IPS-18c (cell line): Measurements from ENCODE around the gene ARRB2.

ENCODE experiments used
- H3K4me3 ChIP-seq: 2 replicates; pipeline ENCODE4 v1.7.0; 2013; ENCODE audit warnings: low read depth, mild to moderate bottlenecking, low read length, moderate library complexity; ENCODE audit not compliant: insufficient read depth
- H3K9me3 ChIP-seq: one replicate; pipeline ENCODE4 v1.6.1; 2013; ENCODE audit warnings: mild to moderate bottlenecking, low read length, moderate library complexity; ENCODE audit not compliant: control insufficient read depth, insufficient read depth

The ARRB2 gene

DNA sequence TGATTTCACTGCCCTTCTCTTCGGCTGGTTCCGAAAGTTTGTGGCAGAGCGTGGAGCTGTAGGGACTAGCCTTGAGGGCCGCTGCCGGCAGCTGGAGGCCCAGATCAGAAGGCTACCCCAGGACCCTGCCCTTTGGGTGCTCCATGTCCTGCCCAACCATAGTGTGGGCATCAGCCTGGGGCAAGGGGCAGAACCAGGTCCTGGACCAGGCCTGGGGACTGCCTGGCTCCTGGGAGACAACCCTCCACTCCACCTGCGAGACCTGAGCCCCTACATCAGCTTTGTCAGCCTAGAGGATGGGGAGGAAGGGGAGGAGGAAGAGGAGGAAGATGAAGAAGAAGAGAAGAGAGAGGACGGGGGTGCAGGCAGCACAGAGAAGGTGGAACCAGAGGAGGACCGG lies 30.2 kb downstream of the ARRB2 start:
- no peak overlapping the region for H3K4me3 ChIP-seq
- peaks cover 2% of the 10 kb centered on the region for H3K9me3 ChIP-seq

DNA sequence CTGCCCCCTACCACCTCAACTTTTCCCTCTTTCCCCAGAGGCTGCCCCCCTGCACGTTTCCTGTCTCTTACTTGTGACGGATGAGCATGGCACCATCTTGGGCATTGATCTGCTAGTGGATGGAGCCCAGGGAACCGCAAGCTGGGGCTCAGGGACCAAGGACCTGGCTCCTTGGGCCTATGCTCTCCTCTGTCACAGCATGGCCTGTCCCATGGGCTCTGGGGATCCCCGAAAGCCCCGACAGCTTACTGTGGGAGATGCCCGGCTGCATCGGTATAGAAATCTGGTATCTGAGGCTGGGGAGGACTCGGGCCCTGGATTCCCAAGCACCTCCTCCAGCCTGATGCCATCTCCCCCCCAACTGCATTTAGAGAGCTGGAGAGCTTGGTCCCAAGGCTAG lies 31.1 kb downstream of the ARRB2 start:
- peaks cover 2% of the 10 kb centered on the region for H3K9me3 ChIP-seq
- H3K4me3 ChIP-seq: no peak overlapping the region

DNA sequence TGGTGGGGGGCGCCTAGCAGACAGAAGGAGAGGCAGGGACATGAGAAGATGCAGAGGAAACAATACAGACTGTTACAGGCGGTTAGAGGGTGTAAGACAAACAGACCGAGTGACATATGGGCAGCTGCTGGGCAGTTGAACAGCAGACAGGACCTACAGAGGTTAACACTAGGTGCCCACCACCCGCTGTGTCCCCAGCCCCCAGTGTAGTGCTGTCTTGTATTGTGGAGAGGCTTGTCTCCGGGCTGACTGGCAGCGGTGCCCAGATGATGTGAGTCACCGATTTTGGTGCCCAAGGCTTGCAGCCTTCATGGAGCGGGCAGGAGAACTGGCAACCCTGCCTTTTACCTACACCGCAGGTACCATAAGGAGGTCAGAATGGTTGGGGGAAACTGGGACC lies 31.7 kb downstream of the ARRB2 start:
- H3K4me3 ChIP-seq: no peak overlapping the region
- H3K9me3 ChIP-seq: peaks cover 2% of the 10 kb centered on the region

DNA sequence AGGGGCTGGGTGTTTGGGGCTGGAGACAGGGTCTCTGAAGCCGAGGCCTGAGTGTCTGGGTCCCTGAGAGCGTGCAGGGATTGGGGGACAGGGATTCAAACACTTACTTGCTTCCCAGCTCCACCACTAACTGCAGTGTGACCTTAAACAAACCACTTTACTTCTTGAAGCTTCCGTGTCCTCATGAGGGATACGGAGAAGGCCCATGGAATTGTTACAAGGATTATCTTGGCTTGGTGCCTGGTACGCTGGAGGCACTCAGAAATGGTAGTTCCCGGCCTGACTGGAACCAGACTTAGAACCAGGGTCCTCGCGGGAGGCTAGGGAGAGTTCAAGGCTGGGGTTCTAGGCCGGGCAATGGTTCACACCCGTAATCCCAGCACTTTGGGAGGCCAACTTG lies 32.2 kb downstream of the ARRB2 start:
- H3K4me3 ChIP-seq: no peak overlapping the region
- peaks cover 2% of the 10 kb centered on the region for H3K9me3 ChIP-seq

DNA sequence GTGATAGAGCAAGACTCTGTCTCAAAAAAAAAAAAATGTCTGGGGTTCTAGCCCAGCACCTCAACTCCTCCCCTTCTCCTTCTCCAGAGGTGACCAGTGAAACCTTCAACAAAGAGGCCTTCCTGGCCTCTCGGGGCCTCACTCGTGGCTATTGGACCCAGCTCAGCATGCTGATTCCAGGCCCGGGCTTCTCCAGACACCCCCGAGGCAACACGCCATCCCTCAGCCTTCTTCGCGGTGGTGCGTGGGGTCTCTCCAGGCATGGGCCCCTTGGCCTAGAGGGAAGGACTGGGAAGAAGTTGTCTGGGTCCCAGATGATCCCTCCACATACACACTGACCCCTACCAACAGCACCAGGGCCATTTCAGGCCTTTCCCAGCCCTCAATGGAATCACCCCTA lies 32.8 kb downstream of the ARRB2 start:
- Histone ChIP-seq H3K9me3 (peaks cover 2% of the 10 kb centered on the region), H3K4me3 (no peak overlapping the region)

DNA sequence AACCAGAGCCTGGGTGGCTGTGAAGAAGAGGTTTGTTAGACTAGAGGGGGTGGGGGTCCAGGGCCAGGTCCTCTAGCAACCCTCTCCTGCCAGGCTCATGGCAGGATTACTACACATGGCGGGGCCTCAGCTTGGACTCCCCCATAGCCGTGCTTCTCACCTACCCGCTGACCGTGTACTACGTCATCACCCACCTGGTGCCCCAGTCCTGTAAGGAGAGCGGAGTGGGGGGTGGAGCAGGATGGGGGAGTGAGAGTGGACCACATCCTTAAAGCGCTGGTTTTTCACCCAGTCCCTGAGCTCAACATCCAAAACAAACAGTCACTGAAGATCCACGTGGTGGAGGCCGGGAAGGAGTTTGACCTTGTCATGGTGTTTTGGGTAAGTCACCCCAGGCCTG lies 33.5 kb downstream of the ARRB2 start:
- H3K4me3 ChIP-seq: no peak overlapping the region
- peaks cover 2% of the 10 kb centered on the region for H3K9me3 ChIP-seq

DNA sequence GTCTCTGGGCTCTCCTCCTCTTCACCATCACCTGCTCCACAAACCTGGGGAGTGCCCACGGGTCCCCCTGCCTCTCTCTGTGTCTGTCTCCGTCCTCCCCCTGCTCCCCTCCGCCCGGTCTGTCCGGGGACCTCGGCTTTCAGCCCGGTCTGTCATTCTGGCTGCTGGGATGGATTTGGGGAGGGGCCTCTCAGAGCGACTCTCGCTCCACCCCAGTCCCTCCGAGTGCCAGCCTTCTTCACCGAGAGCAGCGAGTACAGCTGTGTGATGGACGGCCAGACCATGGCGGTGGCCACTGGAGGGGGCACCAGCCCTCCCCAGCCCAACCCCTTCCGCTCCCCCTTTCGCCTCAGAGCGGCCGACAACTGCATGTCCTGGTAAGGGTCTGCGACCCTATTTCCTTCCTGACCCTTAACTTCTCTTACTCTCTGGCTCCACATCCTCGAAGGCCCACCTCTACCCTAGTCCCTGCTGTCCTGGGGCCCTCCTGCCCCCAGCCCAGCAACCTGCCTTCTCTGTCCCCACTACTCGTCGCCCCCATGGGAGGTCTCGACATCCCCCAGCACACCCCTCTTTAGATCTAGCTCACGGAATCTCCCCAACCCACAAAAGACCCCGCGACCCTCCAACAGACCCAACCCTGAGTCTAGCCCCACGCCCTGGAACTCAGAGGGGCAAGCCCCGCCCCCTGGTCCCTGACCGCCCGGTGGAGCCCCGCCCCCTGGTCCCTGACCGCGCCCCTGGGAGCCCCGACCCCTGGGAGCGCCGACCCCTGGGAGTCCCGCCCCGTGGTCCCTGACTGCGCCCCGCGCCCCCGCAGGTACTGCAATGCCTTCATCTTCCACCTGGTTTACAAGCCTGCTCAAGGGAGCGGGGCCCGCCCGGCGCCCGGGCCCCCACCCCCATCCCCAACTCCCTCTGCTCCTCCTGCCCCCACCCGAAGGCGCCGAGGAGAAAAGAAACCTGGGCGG lies 34.9 kb downstream of the ARRB2 start:
- no peaks in the 10 kb centered on the region for H3K9me3 ChIP-seq
- H3K4me3 ChIP-seq: peak overlapping the region; percentile 56

DNA sequence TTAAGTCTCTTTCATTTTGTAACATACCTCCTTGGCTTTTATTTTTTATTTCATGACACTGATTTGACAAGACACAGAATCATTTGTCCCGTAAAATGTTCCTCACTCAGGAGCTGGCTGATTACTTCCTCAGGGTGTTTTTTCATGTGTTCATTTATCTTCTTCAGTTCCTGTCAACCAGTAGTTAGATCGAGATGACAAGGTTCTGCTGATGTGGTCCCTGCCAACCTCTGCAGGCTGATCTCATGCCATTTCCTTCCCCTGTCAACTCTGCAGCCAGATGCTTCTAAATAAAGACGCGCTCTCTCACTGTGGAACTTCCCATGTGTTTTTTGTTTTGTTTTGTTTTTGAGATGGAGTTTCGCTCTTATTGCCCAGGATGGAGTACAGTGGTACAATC lies 37.4 kb downstream of the ARRB2 start:
- H3K4me3 ChIP-seq: no peak overlapping the region

DNA sequence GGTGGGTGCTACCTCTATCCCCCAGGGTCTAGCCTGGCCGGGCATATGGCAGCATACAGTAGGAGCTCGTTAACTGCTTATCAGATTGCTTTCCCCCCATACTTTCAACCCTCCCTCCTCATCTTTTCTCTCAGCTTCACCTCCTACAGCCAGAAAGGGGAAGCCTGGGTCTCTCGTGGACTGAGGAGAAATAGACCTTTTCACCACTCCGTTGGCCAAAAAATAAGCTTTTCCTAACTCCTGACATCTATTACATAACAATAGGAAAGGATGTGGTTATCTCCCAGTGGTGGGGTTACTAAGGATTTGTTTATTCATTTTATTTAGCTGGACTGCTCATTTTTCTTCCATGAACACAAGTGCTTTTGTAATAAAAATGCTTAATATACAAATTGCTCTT lies 38.3 kb downstream of the ARRB2 start:
- no peaks in the 10 kb centered on the region for H3K9me3 ChIP-seq
- H3K4me3 ChIP-seq: no peak overlapping the region

More for the DNA sequence above, 37.4 kb downstream of the ARRB2 start:
- H3K9me3 ChIP-seq: no peaks in the 10 kb centered on the region

DNA sequence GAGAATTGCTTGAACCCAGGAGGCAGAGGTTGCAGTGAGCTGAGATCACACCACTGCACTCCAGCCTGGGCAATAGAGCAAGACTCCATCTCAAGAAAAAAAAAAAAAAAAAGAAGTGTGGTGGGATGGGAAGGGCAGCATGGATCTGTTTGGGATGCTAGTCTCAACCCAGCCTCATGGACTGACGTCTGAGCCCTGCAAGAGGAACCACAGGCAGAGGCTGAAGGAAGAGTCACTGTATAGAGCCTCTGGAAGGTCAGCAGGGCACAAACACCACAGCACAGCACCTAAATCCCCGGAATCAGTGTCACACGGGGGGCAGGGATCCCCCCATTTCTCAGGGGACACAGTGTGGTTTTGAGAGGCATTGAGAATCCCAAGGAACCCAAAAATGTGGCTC lies 40.2 kb downstream of the ARRB2 start:
- H3K4me3 ChIP-seq: no peak overlapping the region
- no peaks in the 10 kb centered on the region for H3K9me3 ChIP-seq

DNA sequence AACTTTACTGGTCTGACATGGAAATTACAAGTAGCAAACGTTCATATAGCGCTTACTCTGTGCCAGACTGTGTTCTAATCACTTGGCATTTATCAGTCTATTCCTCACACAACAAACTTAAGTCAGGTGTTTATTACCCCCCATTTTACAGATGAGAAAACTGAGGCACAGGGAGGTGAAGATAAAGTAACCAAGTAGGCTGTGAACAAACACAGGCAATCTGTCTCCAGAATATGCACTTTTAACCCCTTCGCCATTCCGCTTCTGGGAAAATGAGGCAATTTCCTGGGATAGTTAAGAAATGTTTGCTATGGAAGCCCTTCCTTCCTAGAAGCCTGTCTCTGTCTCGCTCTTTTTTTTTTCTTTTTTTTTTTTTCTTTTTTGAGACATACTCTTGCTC lies 41.5 kb downstream of the ARRB2 start:
- Histone ChIP-seq H3K4me3 (no peak overlapping the region), H3K9me3 (no peaks in the 10 kb centered on the region)

DNA sequence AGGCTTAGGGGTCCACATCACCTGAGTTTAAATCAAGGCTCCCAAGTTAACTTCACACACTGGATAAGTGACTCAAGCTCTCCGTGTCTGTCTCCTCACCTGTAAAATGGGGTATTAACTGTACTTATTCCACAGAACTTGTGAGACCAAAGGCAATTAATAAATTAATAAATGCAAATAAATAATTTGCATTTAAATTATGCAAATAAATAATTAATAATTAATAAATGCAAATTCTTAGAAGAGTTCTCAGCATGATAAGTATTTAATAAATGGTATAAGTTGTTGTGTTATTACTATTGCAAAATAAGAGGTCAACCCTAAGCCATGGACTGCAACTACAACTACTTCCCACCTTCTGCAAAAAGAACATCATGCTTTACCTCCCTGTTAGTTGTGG lies 43.0 kb downstream of the ARRB2 start:
- no peaks in the 10 kb centered on the region for H3K9me3 ChIP-seq
- no peak overlapping the region for H3K4me3 ChIP-seq

DNA sequence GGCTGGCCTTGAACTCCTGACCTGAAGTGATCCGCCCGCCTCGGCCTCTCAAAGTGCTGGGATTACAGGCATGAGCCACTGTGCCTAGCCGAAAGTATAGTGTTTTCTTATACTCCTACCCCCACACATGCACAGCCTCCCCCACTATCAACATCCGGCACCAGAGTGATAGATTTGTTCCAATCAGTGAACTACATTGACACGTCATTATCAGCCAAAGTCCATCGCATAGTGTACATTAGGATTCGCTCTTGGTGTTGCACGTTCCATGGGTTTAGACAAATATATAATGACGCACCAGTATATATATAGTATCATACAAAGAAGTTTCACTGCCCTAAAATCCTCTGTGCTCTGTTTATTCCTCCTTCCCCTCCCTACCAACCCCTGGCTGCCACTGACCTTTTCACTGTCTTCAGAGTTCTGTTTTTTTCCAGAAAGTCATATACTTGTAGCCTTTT lies 49.4 kb downstream of the ARRB2 start:
- Histone ChIP-seq H3K4me3 (no peak overlapping the region), H3K9me3 (no peaks in the 10 kb centered on the region)

DNA sequence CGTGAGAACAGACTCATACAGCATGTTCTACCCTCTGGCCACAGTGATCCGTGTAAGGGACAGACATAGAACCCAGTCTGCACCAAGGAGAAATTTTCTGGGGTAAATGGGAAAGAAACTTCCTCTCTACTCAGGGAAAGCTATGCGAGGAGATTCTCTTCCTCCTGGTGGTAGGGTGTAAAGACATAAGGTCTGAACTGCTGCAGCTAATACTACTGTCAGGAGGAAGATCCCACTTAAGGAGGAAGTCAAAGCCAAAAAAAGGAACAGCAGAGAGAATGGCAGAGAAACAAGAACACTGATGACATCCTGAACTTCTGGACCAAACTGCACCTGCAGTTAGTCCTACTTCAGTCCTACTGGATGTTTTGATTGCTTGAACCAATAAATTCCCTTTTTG lies 54.2 kb downstream of the ARRB2 start:
- no peaks in the 10 kb centered on the region for H3K9me3 ChIP-seq
- H3K4me3 ChIP-seq: no peak overlapping the region

DNA sequence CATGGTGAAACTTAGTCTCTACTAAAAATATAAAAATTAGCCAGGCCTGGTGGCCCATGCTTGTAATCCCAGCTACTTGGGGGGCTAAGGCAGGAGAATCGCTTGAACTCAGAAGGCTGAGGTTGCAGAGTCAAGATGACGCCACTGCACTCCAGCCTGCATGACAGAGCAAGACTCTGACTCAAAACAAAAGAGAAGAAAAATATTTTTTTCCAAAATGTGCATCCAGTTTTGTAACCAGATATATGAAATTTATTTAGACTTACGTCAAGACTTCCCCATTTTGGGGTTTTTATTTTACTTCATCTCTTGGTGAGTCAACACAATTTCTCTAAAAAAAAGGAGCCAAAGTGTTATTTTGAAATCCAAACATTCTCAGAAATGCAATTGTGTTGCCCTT lies 55.8 kb downstream of the ARRB2 start:
- no peaks in the 10 kb centered on the region for H3K9me3 ChIP-seq
- no peak overlapping the region for H3K4me3 ChIP-seq

DNA sequence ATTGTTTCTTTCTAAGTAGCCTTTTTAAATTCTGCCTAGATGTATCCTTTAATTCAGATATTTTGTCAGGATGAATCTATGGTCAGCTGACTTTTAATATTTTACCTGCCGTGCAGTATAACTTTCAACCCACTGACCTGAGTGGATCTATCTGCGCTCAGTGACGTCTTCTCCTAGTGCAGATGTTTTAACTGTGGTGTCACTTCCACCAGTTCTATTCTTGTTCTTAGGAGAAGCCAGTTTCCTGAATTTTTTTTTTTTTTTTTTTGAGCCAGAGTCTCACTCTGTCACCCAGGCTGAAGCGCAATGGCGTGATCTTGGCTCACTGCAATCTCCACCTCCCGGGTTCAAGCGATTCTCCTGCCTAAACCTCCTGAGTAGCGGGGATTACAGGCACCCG lies 56.3 kb downstream of the ARRB2 start:
- Histone ChIP-seq H3K4me3 (no peak overlapping the region), H3K9me3 (no peaks in the 10 kb centered on the region)

DNA sequence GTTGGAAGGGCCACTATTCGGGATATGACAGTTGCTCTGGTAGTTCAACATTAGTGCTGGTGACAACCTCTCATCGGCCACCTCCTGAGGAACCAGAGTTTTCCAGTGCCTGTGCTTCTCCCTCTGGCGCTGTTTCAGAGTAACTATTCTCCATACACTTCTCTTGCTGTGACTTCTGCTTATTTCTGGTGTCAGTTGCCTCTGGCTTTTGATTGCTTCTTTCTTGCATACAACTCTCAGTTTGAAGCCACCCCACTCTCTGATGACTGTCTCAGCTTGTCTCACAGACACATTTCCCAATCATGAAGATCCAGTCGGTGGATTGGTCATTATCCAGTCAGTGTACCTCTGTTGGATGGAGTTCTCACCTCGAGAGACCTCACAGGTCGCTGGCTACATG lies 57.9 kb downstream of the ARRB2 start:
- no peak overlapping the region for H3K4me3 ChIP-seq
- H3K9me3 ChIP-seq: no peaks in the 10 kb centered on the region

DNA sequence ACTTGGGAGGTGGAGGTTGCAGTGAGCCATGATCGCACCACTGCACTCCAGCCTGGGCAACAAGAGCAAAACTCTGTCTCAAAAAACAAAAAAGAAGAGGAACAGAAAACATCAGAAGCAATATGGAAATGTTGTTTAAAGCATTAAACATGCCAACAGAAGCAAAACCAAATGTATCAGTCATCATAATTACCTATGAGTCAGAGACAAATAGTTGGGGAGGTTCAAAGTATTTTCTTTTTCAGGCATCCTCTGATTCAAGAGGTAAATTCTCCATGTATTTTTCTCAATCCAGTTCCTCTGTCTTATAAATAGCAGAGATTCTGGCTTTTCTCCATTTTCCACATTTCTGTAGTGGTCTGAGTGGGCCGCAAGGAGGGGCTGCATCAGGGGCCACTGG lies 59.2 kb downstream of the ARRB2 start:
- H3K9me3 ChIP-seq: no peaks in the 10 kb centered on the region
- no peak overlapping the region for H3K4me3 ChIP-seq
